Caco-2 (cell line): Measurements from ENCODE around the gene CD247. TPM values are rescaled to one million over a fixed set of nuclear protein-coding genes. Genes with fewer than 3 reads are reported as not detected.
"Not testable (repeated sequence)": the region's sequence is repeated elsewhere in the genome, so short reads cannot be mapped to it uniquely, and the experiment has no call there.

Experiments used
- BruUV-seq: library from RNA; stranded (reverse); fragments of 400-500 nt; replicated peaks from 2 replicates; lab custom pipeline; 2021; lab: Mats Ljungman, UMichigan
- CTCF ChIA-PET: fragments of 300-600 bp; sonication (Branson Sonifier 250); formaldehyde crosslinking; loops from one replicate; lab custom pipeline; 2022; ENCODE audit warnings: antibody characterized with exemption; lab: Charles Lee
- POLR2A ChIA-PET: fragments of 300-600 bp; sonication (Branson Sonifier 250); formaldehyde crosslinking; loops from one replicate; lab custom pipeline; 2022; ENCODE audit warnings: antibody characterized with exemption; lab: Charles Lee
- DNase-seq, 2 experiments: peaks; one replicate each; pipeline versions ENCODE4 v3.0.0 to v3.0.0-alpha.2; 2020 to 2022
- H3K27me3 ChIP-seq: replicated peaks from 2 replicates; pipeline ENCODE4 v1.6.0; 2011; ENCODE audit warnings: low read length; ENCODE audit not compliant: control insufficient read depth, insufficient read depth
- H3K36me3 ChIP-seq: 2 replicates; pipeline ENCODE4 v1.5.1; 2011; ENCODE audit warnings: low read length; ENCODE audit not compliant: control insufficient read depth, insufficient read depth
- H3K4me1 ChIP-seq: fragments of 250-450 bp; sonication (Bioruptor Pico); 2 replicates; pipeline ENCODE4 v1.5.1; 2020; ENCODE audit warnings: mild to moderate bottlenecking
- H3K4me3 ChIP-seq: 2 replicates; pipeline ENCODE4 v1.5.1; 2011; ENCODE audit warnings: low read depth, mild to moderate bottlenecking, control low read depth, low read length
- H3K9me3 ChIP-seq: fragments of 250-450 bp; sonication (Bioruptor Pico); 2 replicates; pipeline ENCODE4 v1.5.1; 2020; ENCODE audit warnings: mild to moderate bottlenecking, moderate library complexity
- H3K27ac Mint-ChIP-seq: one replicate; pipeline ENCODE4 v1.8.0; 2022; ENCODE audit warnings: mixed read lengths; ENCODE audit not compliant: unreplicated experiment
- H3K27me3 Mint-ChIP-seq: one replicate; pipeline ENCODE4 v1.8.0; 2022; ENCODE audit warnings: mixed read lengths; ENCODE audit not compliant: insufficient read depth, unreplicated experiment
- H3K36me3 Mint-ChIP-seq: one replicate; pipeline ENCODE4 v1.8.0; 2022; ENCODE audit warnings: mild to moderate bottlenecking, mixed read lengths; ENCODE audit not compliant: insufficient read depth, unreplicated experiment
- H3K4me1 Mint-ChIP-seq: one replicate; pipeline ENCODE4 v1.8.0; 2022; ENCODE audit warnings: low read depth, mixed read lengths; ENCODE audit not compliant: unreplicated experiment
- H3K4me3 Mint-ChIP-seq: one replicate; pipeline ENCODE4 v1.8.0; 2022; ENCODE audit warnings: mild to moderate bottlenecking, moderate library complexity, mixed read lengths; ENCODE audit not compliant: unreplicated experiment
- H3K9me3 Mint-ChIP-seq: one replicate; pipeline ENCODE4 v1.8.0; 2022; ENCODE audit warnings: mixed read lengths; ENCODE audit not compliant: unreplicated experiment
- CTCF ChIP-seq, 2 experiments: fragments of 200-600 bp in 1 of 2; IDR thresholded peaks; 1 replicate in 1 of 2; 2 replicates in 1 of 2; pipeline versions ENCODE4 v1.5.1 to v1.8.0; 2011 to 2022; ENCODE audit warnings: antibody characterized with exemption in 1 of 2, control low read depth in 1 of 2, inconsistent platforms in 1 of 2, low read depth in 1 of 2, low read length in 1 of 2, mild to moderate bottlenecking in 1 of 2, moderate library complexity in 1 of 2; ENCODE audit not compliant: insufficient read depth in 1 of 2, severe bottlenecking in 1 of 2, unreplicated experiment in 1 of 2
- intact Hi-C: fragments of 100-400 bp; cut with micrococcal nuclease; formaldehyde crosslinking; loops from one replicate; pipeline ENCODE4 v1.10.0; 2022; ENCODE audit not compliant: unreplicated experiment
- total RNA-seq: library from RNA; stranded (reverse); gene quantifications from 2 replicates; pipeline ENCODE4 v1.2.3, GENCODE V29; 2022

The CD247 gene
- total RNA-seq, 1 experiment from 2014 or later: not detected

- CTCF ChIA-PET: no interaction called here
- H3K36me3 ChIP-seq: no peaks in the 10 kb centered on the region
- no TSS peak for BruUV-seq
- intact Hi-C loops: no loop called here
- no peaks in the 10 kb centered on the region for H3K9me3 Mint-ChIP-seq
- H3K27me3 Mint-ChIP-seq: peaks cover 3% of the 10 kb centered on the region
- H3K4me3 ChIP-seq: no peak overlapping the region
- TF ChIP-seq CTCF (IDR thresholded peaks at IDR 0.05; ENCODE audit: insufficient read depth in 1 of 2, low read depth in 1 of 2, low read length in 1 of 2, severe bottlenecking in 1 of 2, unreplicated experiment in 1 of 2): no peak
- DNase-seq: no peak
- no peak overlapping the region for H3K27ac Mint-ChIP-seq
- H3K36me3 Mint-ChIP-seq: no peaks in the 10 kb centered on the region
- no peaks in the 10 kb centered on the region for H3K27me3 ChIP-seq
- POLR2A ChIA-PET: no interaction called here
- H3K9me3 ChIP-seq: no peaks in the 10 kb centered on the region
- no peaks in the 10 kb centered on the region for H3K4me1 ChIP-seq
- H3K4me1 Mint-ChIP-seq: peaks cover 8% of the 10 kb centered on the region
- no peak overlapping the region for H3K4me3 Mint-ChIP-seq
Observed at GRCh38 chr1:167562702-167563101, 44.4 kb upstream of the CD247 start.

DNA sequence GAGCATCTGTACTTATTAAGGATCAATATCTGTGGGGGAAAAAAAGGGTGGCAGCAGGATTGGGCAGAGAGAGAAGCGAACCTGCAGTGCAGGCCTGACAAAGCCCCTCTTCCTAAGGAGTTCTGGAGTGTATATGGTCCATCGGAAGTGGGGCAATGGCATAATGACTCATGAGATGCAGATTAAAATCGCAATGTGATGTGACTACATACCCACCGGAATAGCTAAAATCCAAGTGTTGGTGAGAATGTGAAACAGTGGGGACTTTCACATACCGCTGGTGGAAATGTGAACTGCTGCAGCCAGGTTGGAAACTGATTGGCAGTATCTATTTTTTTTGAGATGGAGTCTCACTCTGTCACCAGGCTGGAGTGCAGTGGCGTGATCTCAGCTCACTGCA, 43.4 kb upstream of the CD247 start:
- intact Hi-C loops: no loop called here
- no TSS peak for BruUV-seq
- H3K4me3 ChIP-seq: no peak overlapping the region
- H3K9me3 Mint-ChIP-seq: no peaks in the 10 kb centered on the region
- peaks cover 3% of the 10 kb centered on the region for H3K27me3 Mint-ChIP-seq
- DNase-seq: no peak
- CTCF ChIA-PET: no interaction called here
- no peaks in the 10 kb centered on the region for H3K36me3 Mint-ChIP-seq
- no peak overlapping the region for H3K4me3 Mint-ChIP-seq
- POLR2A ChIA-PET: no interaction called here
- H3K9me3 ChIP-seq: no peaks in the 10 kb centered on the region
- H3K27me3 ChIP-seq: no peaks in the 10 kb centered on the region
- no peak overlapping the region for H3K27ac Mint-ChIP-seq
- no peaks in the 10 kb centered on the region for H3K4me1 ChIP-seq
- no peak for TF ChIP-seq CTCF (IDR thresholded peaks at IDR 0.05; ENCODE audit: insufficient read depth in 1 of 2, low read depth in 1 of 2, low read length in 1 of 2, severe bottlenecking in 1 of 2, unreplicated experiment in 1 of 2)
- H3K4me1 Mint-ChIP-seq: peaks cover 8% of the 10 kb centered on the region
- no peaks in the 10 kb centered on the region for H3K36me3 ChIP-seq

DNA sequence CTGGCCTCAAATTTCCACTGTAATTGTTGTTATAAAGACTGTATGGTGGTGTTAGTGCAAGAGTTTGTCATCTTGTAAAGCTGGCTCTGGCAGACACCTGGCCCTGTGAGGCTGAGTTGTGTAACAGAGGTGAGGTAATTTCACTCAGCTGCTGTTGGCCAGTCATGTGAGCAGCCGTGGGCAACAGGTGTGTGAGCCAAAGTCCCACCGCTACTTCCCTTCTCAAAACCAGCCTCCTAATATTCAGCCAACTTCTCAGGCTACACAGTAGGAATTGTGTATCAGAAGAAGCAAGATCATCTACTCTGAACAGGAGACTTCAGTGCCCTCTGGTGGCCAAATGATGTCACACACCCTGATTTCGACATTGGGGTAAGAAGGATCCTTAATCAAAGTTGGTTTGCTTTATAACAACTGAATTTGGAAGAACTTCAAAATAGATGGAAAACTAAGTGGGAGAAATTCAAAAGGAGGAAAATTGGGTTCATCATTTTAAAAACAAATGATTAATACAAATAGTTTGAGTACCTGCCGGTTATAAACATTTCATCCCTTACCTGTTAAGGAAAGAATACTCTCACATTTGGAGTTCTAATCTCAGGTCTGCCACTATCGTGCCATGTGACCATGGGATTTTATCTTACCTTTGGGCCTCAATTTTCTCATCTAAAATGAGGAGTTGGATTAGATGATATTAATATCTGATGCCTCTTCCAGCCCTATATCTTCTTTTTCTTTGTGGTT, 37.8 kb upstream of the CD247 start:
- POLR2A ChIA-PET: no interaction called here
- Mint-ChIP-seq H3K4me1 (no peaks in the 10 kb centered on the region), H3K9me3 (no peaks in the 10 kb centered on the region), H3K27me3 (peaks cover 3% of the 10 kb centered on the region), H3K36me3 (no peaks in the 10 kb centered on the region), H3K4me3 (peak overlapping the region; percentile 15), H3K27ac (no peak overlapping the region)
- Histone ChIP-seq H3K4me1 (no peaks in the 10 kb centered on the region; the same call in 1 of the 2 replicates), H3K9me3 (no peaks in the 10 kb centered on the region), H3K27me3 (no peaks in the 10 kb centered on the region), H3K4me3 (no peak overlapping the region), H3K36me3 (no peaks in the 10 kb centered on the region)
- CTCF ChIA-PET: interaction anchor here (0.6 to 1.3 kb wide), 3 partner anchors 9 to 18 kb away, joined by 3 to 5 read pairs (median 5); no protein-coding TSS in a partner anchor
- peak; percentile 83 to 87 for TF ChIP-seq CTCF (IDR thresholded peaks at IDR 0.05; ENCODE audit: insufficient read depth in 1 of 2, low read depth in 1 of 2, low read length in 1 of 2, severe bottlenecking in 1 of 2, unreplicated experiment in 1 of 2)
- BruUV-seq: no TSS peak
- intact Hi-C loops: loop anchor here (1.0 kb wide), 1 partner anchor 132 kb away; no protein-coding TSS in a partner anchor
- peak; percentile 77 to 78 for DNase-seq

DNA sequence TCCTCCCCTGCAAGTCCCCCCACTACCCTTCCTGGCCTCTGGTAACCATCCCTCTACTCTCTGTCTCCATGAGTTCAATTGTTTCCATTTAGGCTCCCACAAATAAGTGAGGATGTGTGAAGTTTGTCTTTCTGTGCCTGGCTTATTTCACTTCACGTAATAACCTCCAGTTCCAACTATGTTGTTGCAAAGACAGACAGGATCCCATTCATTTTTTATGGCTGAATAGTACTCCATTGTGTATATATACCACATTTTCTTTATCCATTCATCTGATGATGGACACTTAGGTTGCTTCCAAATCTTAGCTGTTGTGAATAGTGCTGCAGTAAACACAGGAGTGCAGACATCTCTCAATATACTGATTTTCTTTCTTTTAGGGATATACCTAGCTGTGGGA, 36.7 kb upstream of the CD247 start:
- H3K9me3 Mint-ChIP-seq, H3K36me3 Mint-ChIP-seq, H3K9me3 ChIP-seq, H3K4me3 ChIP-seq, H3K27me3 ChIP-seq, BruUV-seq, H3K36me3 ChIP-seq, H3K27ac Mint-ChIP-seq, H3K27me3 Mint-ChIP-seq, POLR2A ChIA-PET, H3K4me1 Mint-ChIP-seq, DNase-seq, intact Hi-C loops, H3K4me1 ChIP-seq: not testable (repeated sequence)
- CTCF ChIA-PET: interaction anchor here (1.3 kb wide), 1 partner anchor 15 kb away, joined by 5 read pairs; no protein-coding TSS in a partner anchor
- H3K4me3 Mint-ChIP-seq: peak overlapping the region; percentile 19
